Heart right ventricle (tissue), 16 donors: Measurements from ENCODE around the gene MAN2A2. TPM values are rescaled to one million over a fixed set of nuclear protein-coding genes. Genes with fewer than 3 reads are reported as not detected.
"Not testable (repeated sequence)": the region's sequence is repeated elsewhere in the genome, so short reads cannot be mapped to it uniquely, and the experiment has no call there.

ENCODE experiments used
- ATAC-seq, 8 donors: fragments of 200-7000 bp; cut with Tn5 transposase; one replicate each; pipeline ENCODE4 v1.9.1; 2020; ENCODE audit warnings: mild to moderate bottlenecking in 8 of 8, moderate library complexity in 8 of 8, moderate number of reproducible peaks in 1 of 8
- DNase-seq, 2 donors: peaks; one replicate each; pipeline ENCODE4 v3.0.0-alpha.2; 2020
- H3K27ac ChIP-seq, 10 donors: fragments of 200-600 bp; sonication (generic) in 2 of 10; one replicate each; pipeline versions ENCODE4 v1.5.0 to v1.8.0; 2020 to 2022; ENCODE audit warnings: mild to moderate bottlenecking in 3 of 10
- H3K27me3 ChIP-seq, 7 donors: fragments of 200-600 bp; one replicate each; pipeline ENCODE4 v1.8.0; 2021 to 2022; ENCODE audit warnings: mild to moderate bottlenecking in 2 of 7
- H3K36me3 ChIP-seq, 9 donors: fragments of 200-600 bp; sonication (generic) in 1 of 9; one replicate each; pipeline versions ENCODE4 v1.5.0 to v1.8.0; 2020 to 2022; ENCODE audit warnings: mild to moderate bottlenecking in 2 of 9
- H3K4me1 ChIP-seq, 9 donors: fragments of 200-600 bp; sonication (generic) in 1 of 9; one replicate each; pipeline versions ENCODE4 v1.5.0 to v1.8.0; 2020 to 2022; ENCODE audit warnings: mild to moderate bottlenecking in 4 of 9
- H3K4me3 ChIP-seq, 10 donors: fragments of 200-600 bp; sonication (generic) in 2 of 10; one replicate each; pipeline versions ENCODE4 v1.5.0 to v1.8.0; 2020 to 2022; ENCODE audit warnings: mild to moderate bottlenecking in 7 of 10, moderate library complexity in 2 of 10
- H3K9me3 ChIP-seq, 11 donors: fragments of 200-600 bp in 10 of 11; sonication (generic) in 2 of 11; one replicate each; pipeline versions ENCODE4 v1.5.0 to v1.8.0; 2013 to 2022; ENCODE audit warnings: mild to moderate bottlenecking in 2 of 11, control low read depth in 1 of 11, moderate library complexity in 1 of 11
- WGBS, 2 donors: extraction: QIAGEN DNeasy Blood & Tissue Kit; methylation state at CpG; one replicate each; pipeline ENCODE4 v1.1.7; 2013; ENCODE audit warnings: inconsistent platforms in 1 of 2; 5-methylcytosine and 5-hydroxymethylcytosine counted together
- intact Hi-C, 10 donors: fragments of 100-400 bp; cut with DNase I; formaldehyde crosslinking; loops; one replicate each; pipeline versions ENCODE4 v1.11.1 to v1.14.2; 2022
- polyA plus RNA-seq, 2 donors: library from polyadenylated mRNA; stranded (reverse); fragments of 200-250 nt; gene quantifications; one replicate each; pipeline ENCODE4 v1.2.3, GENCODE V29; 2013
- total RNA-seq, 10 donors: library from RNA; stranded (reverse); fragmentation: NEBNext Ultra II Directional in 3 of 10; extraction: Animal tissue kit (Norgen Biotek cat#: 25700) in 3 of 10; gene quantifications; one replicate each; pipeline versions ENCODE4 v1.2.1 to v1.2.4, GENCODE V29; 2021 to 2023
- TF ChIP-seq, protein P1 (sequence below), 9 donors: fragments of 200-600 bp; sonication (generic) in 2 of 9; IDR thresholded peaks; one replicate each; pipeline versions ENCODE4 v1.5.0 to v1.8.0; 2021 to 2022; ENCODE audit warnings: antibody characterized with exemption in 9 of 9, mild to moderate bottlenecking in 5 of 9, moderate library complexity in 1 of 9
- donor health status: Arrhythmogenic right ventricular cardiomyopathy.
- donor health status: ischemic (EF 13 %, LVEDD 7.1; RV severe dilation, severe dysfunction).
- donor health status: healthy with polysubstance abuse.
- donor health status: DM: no; HTN: yes; CAD: no.
- donor health status: DM: no; HTN: no; CAD: no.
- donor health status: ischemic (EF 25% LVEDD 6.9; RV normal size, moderate dysfunction).
- donor health status: ischemic (EF 25% LVEDD 5.7; RV mildly dilated, moderate dysfunction).
- donor health status: healthy.
- donor health status: DM: yes; HTN: yes; CAD: no.
- donor health status: Ischemic cardiomyopathy.
- donor health status: ischemic (EF 35%, LVEDD 5.7; RV mildly dilated, moderate dysfunction).
- donor health status: nonischemic (EF 11% LVEDD 7.7; RV severe dilation, severe dysfunction).
- donor health status: DM: yes; HTN: yes; CAD: no.
- donor health status: PGD.
- donor health status: ischemic (EF 29% LVEDD 5.4; RV normal size, mild dysfunction).
- donor health status: nonischemic (EF 23%, LVEDD 6.1; RV moderate dilation, normal function).

Gene MAN2A2
- total and polyA plus RNA-seq, 12 donors: 24.8 to 157 (median 95.6) TPM

DNA sequence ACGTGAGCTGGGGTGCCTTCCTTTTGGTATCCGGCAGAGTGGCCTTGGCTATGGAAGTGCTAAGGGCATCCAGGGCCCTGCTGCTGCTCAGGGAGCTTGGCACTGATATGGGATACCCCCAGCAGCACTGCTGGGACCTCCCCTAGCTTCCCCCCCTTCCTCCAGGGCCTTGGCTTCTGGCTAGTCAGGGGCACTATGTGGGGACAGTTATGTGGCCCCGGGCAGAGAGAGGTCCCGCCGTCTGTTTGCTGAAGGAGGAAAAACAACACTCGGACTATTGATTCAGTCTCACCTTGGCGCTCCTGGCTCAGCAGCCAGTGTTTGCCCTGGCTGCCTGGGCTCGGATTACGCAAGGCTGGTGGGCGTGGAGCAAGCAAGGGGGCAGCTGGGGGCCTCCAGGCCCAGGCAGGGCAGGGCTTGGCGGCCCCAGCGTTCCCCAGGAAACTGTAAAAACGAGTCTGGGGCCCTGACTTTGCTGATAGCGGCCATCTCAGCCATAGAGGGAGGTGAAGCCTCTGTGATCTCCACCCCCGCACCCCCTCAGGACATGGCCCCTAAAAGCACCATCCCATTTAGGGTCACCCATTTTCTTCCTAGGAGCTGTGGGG is 29.0 kb upstream of the MAN2A2 start:
- intact Hi-C loops: loop anchor here in 3 of 10 donors (5.0 kb wide), 1 partner anchor 157 kb away; the partner anchor contains the start of gene BLM (in 3 of the 3)
- ATAC-seq (no peak), DNase-seq (no peak)
- no peaks in the 10 kb centered on the region for H3K9me3 ChIP-seq
- no peaks in the 10 kb centered on the region for H3K27me3 ChIP-seq
- H3K36me3 ChIP-seq: peaks cover 3 to 44% (median 35%) of the 10 kb centered on the region in 9 donors
- 62% methylated on average over 15 of the region's 15 CpGs for WGBS, 2 donors
- peak overlapping the region in 9 of 10 donors; percentile 1 to 100 (median 97) for H3K27ac ChIP-seq
- peaks cover 18 to 49% (median 42%) of the 10 kb centered on the region in 9 donors for H3K4me1 ChIP-seq
- TF ChIP-seq, protein P1, sequence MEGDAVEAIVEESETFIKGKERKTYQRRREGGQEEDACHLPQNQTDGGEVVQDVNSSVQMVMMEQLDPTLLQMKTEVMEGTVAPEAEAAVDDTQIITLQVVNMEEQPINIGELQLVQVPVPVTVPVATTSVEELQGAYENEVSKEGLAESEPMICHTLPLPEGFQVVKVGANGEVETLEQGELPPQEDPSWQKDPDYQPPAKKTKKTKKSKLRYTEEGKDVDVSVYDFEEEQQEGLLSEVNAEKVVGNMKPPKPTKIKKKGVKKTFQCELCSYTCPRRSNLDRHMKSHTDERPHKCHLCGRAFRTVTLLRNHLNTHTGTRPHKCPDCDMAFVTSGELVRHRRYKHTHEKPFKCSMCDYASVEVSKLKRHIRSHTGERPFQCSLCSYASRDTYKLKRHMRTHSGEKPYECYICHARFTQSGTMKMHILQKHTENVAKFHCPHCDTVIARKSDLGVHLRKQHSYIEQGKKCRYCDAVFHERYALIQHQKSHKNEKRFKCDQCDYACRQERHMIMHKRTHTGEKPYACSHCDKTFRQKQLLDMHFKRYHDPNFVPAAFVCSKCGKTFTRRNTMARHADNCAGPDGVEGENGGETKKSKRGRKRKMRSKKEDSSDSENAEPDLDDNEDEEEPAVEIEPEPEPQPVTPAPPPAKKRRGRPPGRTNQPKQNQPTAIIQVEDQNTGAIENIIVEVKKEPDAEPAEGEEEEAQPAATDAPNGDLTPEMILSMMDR (IDR thresholded peaks at IDR 0.05): no peak
- H3K4me3 ChIP-seq: peak overlapping the region in 6 of 10 donors; percentile 71 to 92 (median 78)

DNA sequence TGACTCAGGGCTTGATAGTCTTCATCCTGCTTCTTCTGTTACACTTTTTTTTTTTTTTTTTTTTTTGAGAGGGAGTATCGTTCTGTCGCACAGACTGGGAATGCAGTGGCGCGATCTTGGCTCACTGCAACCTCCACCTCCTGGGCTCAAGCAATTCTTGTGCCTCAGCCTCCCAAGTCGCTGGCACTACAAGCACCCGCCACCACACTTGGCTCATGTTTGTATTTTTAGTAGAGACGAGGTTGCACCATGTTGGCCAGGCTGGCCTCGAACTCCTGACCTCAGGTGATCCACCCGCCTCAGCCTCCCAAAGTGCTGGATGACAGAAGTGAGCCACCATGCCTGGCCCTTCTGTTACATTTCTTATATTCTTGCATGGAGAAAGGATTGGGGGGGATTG is 28.1 kb upstream of the MAN2A2 start:
- ATAC-seq, H3K9me3 ChIP-seq, H3K27me3 ChIP-seq, DNase-seq, H3K4me3 ChIP-seq, H3K27ac ChIP-seq: not testable (repeated sequence)
- Histone ChIP-seq H3K4me1 (peaks cover 16 to 40% (median 33%) of the 10 kb centered on the region in 9 donors), H3K36me3 (peaks cover 5 to 53% (median 44%) of the 10 kb centered on the region in 9 donors)
- intact Hi-C loops: loop anchor here in 3 of 10 donors (5.0 kb wide), 2 partner anchors 158 to 168 kb away; partner anchors contain the start of gene BLM (in 3 of the 3)
- WGBS, 2 donors: 90 to 92% methylated on average over 9 of the region's 9 CpGs

DNA sequence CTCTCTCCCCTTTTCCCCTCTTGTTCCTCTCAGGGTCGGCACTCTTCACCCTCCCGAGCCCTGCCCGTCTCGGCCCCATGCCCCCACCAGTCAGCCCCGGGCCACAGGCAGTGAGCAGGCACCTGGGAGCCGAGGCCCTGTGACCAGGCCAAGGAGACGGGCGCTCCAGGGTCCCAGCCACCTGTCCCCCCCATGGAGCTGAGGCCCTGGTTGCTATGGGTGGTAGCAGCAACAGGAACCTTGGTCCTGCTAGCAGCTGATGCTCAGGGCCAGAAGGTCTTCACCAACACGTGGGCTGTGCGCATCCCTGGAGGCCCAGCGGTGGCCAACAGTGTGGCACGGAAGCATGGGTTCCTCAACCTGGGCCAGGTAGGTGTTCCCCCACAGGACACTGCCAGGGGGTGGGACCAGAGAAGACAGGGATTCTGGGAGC is 27.5 kb upstream of the MAN2A2 start:
- Histone ChIP-seq H3K4me1 (peaks cover 15 to 34% (median 27%) of the 10 kb centered on the region in 9 donors), H3K27ac (no peak overlapping the region), H3K4me3 (no peak overlapping the region), H3K9me3 (no peaks in the 10 kb centered on the region), H3K36me3 (peaks cover 5 to 59% (median 48%) of the 10 kb centered on the region in 9 donors), H3K27me3 (no peaks in the 10 kb centered on the region)
- intact Hi-C loops: loop anchor here in 1 of 10 donors (5.0 kb wide), 1 partner anchor 168 kb away; no protein-coding TSS in a partner anchor
- TF ChIP-seq, protein P1 (IDR thresholded peaks at IDR 0.05): no peak
- ATAC-seq: no peak
- 92 to 94% methylated on average over 12 of the region's 12 CpGs for WGBS, 2 donors
- DNase-seq: no peak

DNA sequence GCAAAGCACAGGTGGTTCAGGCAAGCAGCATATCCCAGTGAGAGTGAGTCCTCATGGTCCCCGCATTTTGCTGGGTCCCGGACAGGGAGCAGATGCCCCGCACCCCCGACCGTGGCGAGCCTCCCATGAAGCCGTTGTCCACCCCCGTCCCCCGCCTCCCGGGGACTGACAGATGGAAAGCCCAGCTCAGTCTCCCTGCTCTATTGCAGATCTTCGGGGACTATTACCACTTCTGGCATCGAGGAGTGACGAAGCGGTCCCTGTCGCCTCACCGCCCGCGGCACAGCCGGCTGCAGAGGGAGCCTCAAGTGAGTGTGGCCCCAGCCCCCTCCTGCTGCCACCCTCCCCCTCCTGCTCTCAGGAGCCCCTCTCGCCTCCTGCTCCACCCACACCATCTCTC is 27.1 kb upstream of the MAN2A2 start:
- no peak for DNase-seq
- 90 to 93% methylated on average over 20 of the region's 20 CpGs for WGBS, 2 donors
- TF ChIP-seq, protein P1 (IDR thresholded peaks at IDR 0.05): no peak

More for the DNA sequence above, 27.1 kb upstream of the MAN2A2 start:
- Histone ChIP-seq H3K4me1 (peaks cover 14 to 32% (median 24%) of the 10 kb centered on the region in 9 donors), H3K4me3 (no peak overlapping the region), H3K27ac (no peak overlapping the region), H3K27me3 (no peaks in the 10 kb centered on the region), H3K9me3 (no peaks in the 10 kb centered on the region), H3K36me3 (peaks cover 5 to 63% (median 49%) of the 10 kb centered on the region in 9 donors)
- ATAC-seq: no peak
- intact Hi-C loops: loop anchor here in 1 of 10 donors (5.0 kb wide), 1 partner anchor 169 kb away; no protein-coding TSS in a partner anchor
